DND-41 (cell line): Measurements from ENCODE around the gene WDR5.

ENCODE experiments used
- CTCF ChIP-seq: IDR thresholded peaks from 2 replicates; pipeline ENCODE4 v1.5.1; 2012; ENCODE audit warnings: borderline replicate concordance, low read length, moderate library complexity, mild to moderate bottlenecking; ENCODE audit not compliant: poor library complexity, severe bottlenecking; ENCODE audit errors: extremely low read depth
- EZH2 ChIP-seq: IDR thresholded peaks from 3 replicates; pipeline ENCODE4 v1.6.1; 2012; ENCODE audit warnings: borderline replicate concordance, low read depth, mild to moderate bottlenecking, moderate library complexity, low read length, inconsistent platforms; ENCODE audit not compliant: severe bottlenecking

- TF ChIP-seq CTCF (no peak), EZH2 (no peak)
These were observed 61.0 kb downstream of the WDR5 start for GRCh38 chr9:134196911-134197310.
